ENCODE results near the gene MCTP1. TPM values are rescaled to one million over a fixed set of nuclear protein-coding genes. Genes with fewer than 3 reads are reported as not detected.

MCTP1 gene
- total and polyA plus RNA-seq, 10 of the 15 experiments (the other 5 are each of a cell fraction or from before 2014, with no cell fraction given) = 12.6 to 45.9 (median 18.8) TPM

DNA sequence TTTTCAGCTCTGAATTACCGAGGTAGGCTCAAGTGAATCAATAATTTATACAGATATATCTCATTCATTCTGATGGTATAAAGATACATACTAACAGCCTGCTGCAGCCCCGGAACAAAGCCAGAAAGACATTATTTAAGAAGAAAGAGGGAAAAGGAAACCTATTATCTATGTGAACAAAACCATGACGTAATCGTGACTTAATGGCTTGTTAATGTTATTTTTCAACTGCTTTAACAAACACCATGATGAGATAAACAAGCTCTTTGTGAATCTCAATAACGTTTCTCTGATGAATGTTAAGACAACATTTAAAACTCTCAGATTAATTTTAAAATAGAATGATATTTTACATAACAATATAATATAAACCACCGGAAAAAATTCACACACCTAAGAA is 429.4 kb downstream of the MCTP1 start:
- SMC1A ChIA-PET (ENCODE audit: uncharacterized antibody, unreplicated experiment) = interaction anchor here (2.6 kb wide), 1 partner anchor 11 kb away, joined by 8 read pairs; no protein-coding TSS in a partner anchor
- Histone ChIP-seq H3K4me3 (no peak overlapping the region), H3K36me3 (ENCODE audit: control insufficient read depth in 2 of 2, insufficient read depth in 2 of 2, low read length in 1 of 2) (peaks cover 0 to 2% of the 10 kb centered on the region in 2 experiments; a peak in 1 of 4 replicates), H3K27ac (ENCODE audit: control insufficient read depth, insufficient read depth) (no peak overlapping the region), H2AFZ (ENCODE audit: control insufficient read depth, low read depth, low read length) (no peak overlapping the region), H3K9ac (ENCODE audit: control insufficient read depth, insufficient read depth, low read length) (no peak overlapping the region), H4K20me1 (ENCODE audit: control insufficient read depth, insufficient read depth) (no peaks in the 10 kb centered on the region), H3K4me1 (ENCODE audit: control insufficient read depth, insufficient read depth, low read length) (no peaks in the 10 kb centered on the region), H3K4me2 (ENCODE audit: control insufficient read depth, insufficient read depth) (no peak overlapping the region), H3K27me3 (replicated peaks in 1 of 2; ENCODE audit: control insufficient read depth in 2 of 2, insufficient read depth in 2 of 2, low read length in 1 of 2) (no peaks in the 10 kb centered on the region), H3K79me2 (ENCODE audit: control insufficient read depth, insufficient read depth, low read length) (no peaks in the 10 kb centered on the region), H3K9me3 (replicated peaks; ENCODE audit: control insufficient read depth, insufficient read depth, low read length) (no peaks in the 10 kb centered on the region)
- POLR2A ChIA-PET = interaction anchor here (0.6 kb wide), 1 partner anchor 318 kb away, joined by 3 read pairs; no protein-coding TSS in a partner anchor
- intact Hi-C loops (cut with micrococcal nuclease; ENCODE audit: unreplicated experiment) = no loop called here
- in situ Hi-C loops (cut with MboI) = no loop called here
- TF ChIP-seq, protein P1, sequence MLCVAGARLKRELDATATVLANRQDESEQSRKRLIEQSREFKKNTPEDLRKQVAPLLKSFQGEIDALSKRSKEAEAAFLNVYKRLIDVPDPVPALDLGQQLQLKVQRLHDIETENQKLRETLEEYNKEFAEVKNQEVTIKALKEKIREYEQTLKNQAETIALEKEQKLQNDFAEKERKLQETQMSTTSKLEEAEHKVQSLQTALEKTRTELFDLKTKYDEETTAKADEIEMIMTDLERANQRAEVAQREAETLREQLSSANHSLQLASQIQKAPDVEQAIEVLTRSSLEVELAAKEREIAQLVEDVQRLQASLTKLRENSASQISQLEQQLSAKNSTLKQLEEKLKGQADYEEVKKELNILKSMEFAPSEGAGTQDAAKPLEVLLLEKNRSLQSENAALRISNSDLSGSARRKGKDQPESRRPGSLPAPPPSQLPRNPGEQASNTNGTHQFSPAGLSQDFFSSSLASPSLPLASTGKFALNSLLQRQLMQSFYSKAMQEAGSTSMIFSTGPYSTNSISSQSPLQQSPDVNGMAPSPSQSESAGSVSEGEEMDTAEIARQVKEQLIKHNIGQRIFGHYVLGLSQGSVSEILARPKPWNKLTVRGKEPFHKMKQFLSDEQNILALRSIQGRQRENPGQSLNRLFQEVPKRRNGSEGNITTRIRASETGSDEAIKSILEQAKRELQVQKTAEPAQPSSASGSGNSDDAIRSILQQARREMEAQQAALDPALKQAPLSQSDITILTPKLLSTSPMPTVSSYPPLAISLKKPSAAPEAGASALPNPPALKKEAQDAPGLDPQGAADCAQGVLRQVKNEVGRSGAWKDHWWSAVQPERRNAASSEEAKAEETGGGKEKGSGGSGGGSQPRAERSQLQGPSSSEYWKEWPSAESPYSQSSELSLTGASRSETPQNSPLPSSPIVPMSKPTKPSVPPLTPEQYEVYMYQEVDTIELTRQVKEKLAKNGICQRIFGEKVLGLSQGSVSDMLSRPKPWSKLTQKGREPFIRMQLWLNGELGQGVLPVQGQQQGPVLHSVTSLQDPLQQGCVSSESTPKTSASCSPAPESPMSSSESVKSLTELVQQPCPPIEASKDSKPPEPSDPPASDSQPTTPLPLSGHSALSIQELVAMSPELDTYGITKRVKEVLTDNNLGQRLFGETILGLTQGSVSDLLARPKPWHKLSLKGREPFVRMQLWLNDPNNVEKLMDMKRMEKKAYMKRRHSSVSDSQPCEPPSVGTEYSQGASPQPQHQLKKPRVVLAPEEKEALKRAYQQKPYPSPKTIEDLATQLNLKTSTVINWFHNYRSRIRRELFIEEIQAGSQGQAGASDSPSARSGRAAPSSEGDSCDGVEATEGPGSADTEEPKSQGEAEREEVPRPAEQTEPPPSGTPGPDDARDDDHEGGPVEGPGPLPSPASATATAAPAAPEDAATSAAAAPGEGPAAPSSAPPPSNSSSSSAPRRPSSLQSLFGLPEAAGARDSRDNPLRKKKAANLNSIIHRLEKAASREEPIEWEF (IDR thresholded peaks at IDR 0.05; ENCODE audit: insufficient replicate concordance, low read depth, low read length) = no peak
- no peak for TF ChIP-seq NR2F1 (conservative IDR thresholded peaks at IDR 0.05)
- ATAC-seq = no peak
- FAIRE-seq = no peak
- WGBS (ENCODE audit: insufficient coverage, insufficient replicate concordance, low lambda C conversion rate, missing lambda C conversion rate) = 50% methylated on average over 6 of the region's 6 CpGs
- CTCF ChIA-PET = interaction anchor here (0.7 to 1.8 kb wide), 3 partner anchors 11 to 23 kb away, joined by 3 to 6 read pairs (median 4); no protein-coding TSS in a partner anchor
- RAD21 ChIA-PET (ENCODE audit: unreplicated experiment) = interaction anchor here (0.6 kb wide), 1 partner anchor 304 kb away, joined by 4 read pairs; no protein-coding TSS in a partner anchor
- DNase-seq (ENCODE audit: low read depth, low spot score) = no peak
- no TSS peak for BruUV-seq (replicated peaks)

Data from GM12878 (cell line).